ENCODE measurements around the gene HOXB1.

- TF ChIP-seq CTCF (IDR thresholded peaks at IDR 0.05) = no peak
- no peak for TF ChIP-seq POLR2A (IDR thresholded peaks at IDR 0.05)
These were observed 32.6 kb upstream of the HOXB1 start for GRCh38 chr17:48563385-48563838.
